GM18861 (cell line): ENCODE measurements around the gene RHBDL2.
"Not testable (repeated sequence)": the region's sequence is repeated elsewhere in the genome, so short reads cannot be mapped to it uniquely, and the experiment has no call there.

Experiments used
- ATAC-seq: cut with Tn5 transposase; IDR thresholded peaks from one replicate; pipeline ENCODE4 v1.9.1; 2021; ENCODE audit not compliant: unreplicated experiment

The RHBDL2 gene

GRCh38 chr1:38938722-38939260, 2.8 kb downstream of the RHBDL2 start:
- ATAC-seq = no peak

GRCh38 chr1:38932571-38932970, 9.1 kb downstream of the RHBDL2 start:
- ATAC-seq = no peak

GRCh38 chr1:38929476-38929875, 12.2 kb downstream of the RHBDL2 start:
- ATAC-seq = no peak

- no peak for ATAC-seq
Measured at GRCh38 chr1:38929054-38929453, 12.6 kb downstream of the RHBDL2 start.

- ATAC-seq = no peak
Measured at GRCh38 chr1:38926091-38926490, 15.5 kb downstream of the RHBDL2 start.

- ATAC-seq = no peak
Measured at GRCh38 chr1:38925391-38925790, 16.2 kb downstream of the RHBDL2 start.

GRCh38 chr1:38923607-38924006, 18.0 kb downstream of the RHBDL2 start:
- no peak for ATAC-seq

GRCh38 chr1:38919130-38919529, 22.5 kb downstream of the RHBDL2 start:
- ATAC-seq = no peak

GRCh38 chr1:38918568-38918967, 23.1 kb downstream of the RHBDL2 start:
- ATAC-seq = no peak

GRCh38 chr1:38917772-38918171, 23.9 kb downstream of the RHBDL2 start:
- ATAC-seq = no peak

GRCh38 chr1:38917337-38917736, 24.3 kb downstream of the RHBDL2 start:
- no peak for ATAC-seq

- ATAC-seq = no peak
Measured at GRCh38 chr1:38915352-38915948, 26.2 kb downstream of the RHBDL2 start.

GRCh38 chr1:38914908-38915307, 26.7 kb downstream of the RHBDL2 start:
- ATAC-seq = not testable (repeated sequence)

GRCh38 chr1:38908821-38909220, 32.8 kb downstream of the RHBDL2 start:
- no peak for ATAC-seq

- no peak for ATAC-seq
Measured at GRCh38 chr1:38905985-38906384, 35.6 kb downstream of the RHBDL2 start.

GRCh38 chr1:38899560-38899959, 42.1 kb downstream of the RHBDL2 start:
- ATAC-seq = no peak

GRCh38 chr1:38898653-38899230, 42.9 kb downstream of the RHBDL2 start:
- no peak for ATAC-seq

- ATAC-seq = no peak
Measured at GRCh38 chr1:38896169-38896568, 45.5 kb downstream of the RHBDL2 start.

GRCh38 chr1:38892976-38893375, 48.7 kb downstream of the RHBDL2 start:
- no peak for ATAC-seq

GRCh38 chr1:38891753-38892152, 49.9 kb downstream of the RHBDL2 start:
- ATAC-seq = no peak

GRCh38 chr1:38889589-38889988, 52.0 kb downstream of the RHBDL2 start:
- ATAC-seq = no peak

- ATAC-seq = no peak
Measured at GRCh38 chr1:38888423-38889333, 53.0 kb downstream of the RHBDL2 start.
